Sigmoid colon (tissue), 7 donors: ENCODE data around the gene STXBP5. TPM values are rescaled to one million over a fixed set of nuclear protein-coding genes. Genes with fewer than 3 reads are reported as not detected.

Experiments
- DNase-seq: peaks from one replicate; pipeline ENCODE4 v3.0.0-alpha.2; 2019
- H3K27ac ChIP-seq, 4 donors: fragments of 200-600 bp; sonication (generic); one replicate each; pipeline ENCODE4 v1.5.1; 2016 to 2019; ENCODE audit warnings: mild to moderate bottlenecking in 1 of 4
- H3K27me3 ChIP-seq, 3 donors: fragments of 200-600 bp; sonication (generic); one replicate each; pipeline ENCODE4 v1.5.1; 2019; ENCODE audit warnings: mild to moderate bottlenecking in 1 of 3
- H3K36me3 ChIP-seq, 4 donors: fragments of 200-600 bp; sonication (generic); one replicate each; pipeline ENCODE4 v1.5.1; 2016 to 2019
- H3K4me1 ChIP-seq, 4 donors: fragments of 200-600 bp; sonication (generic); one replicate each; pipeline ENCODE4 v1.5.1; 2017 to 2019
- H3K4me3 ChIP-seq, 4 donors: fragments of 200-600 bp; sonication (generic); one replicate each; pipeline ENCODE4 v1.5.1; 2017 to 2019; ENCODE audit warnings: mild to moderate bottlenecking in 2 of 4, moderate library complexity in 1 of 4
- H3K9me3 ChIP-seq, 4 donors: fragments of 200-600 bp in 3 of 4; sonication (generic) in 3 of 4; one replicate each; pipeline versions ENCODE4 v1.5.1 to v1.6.1; 2013 to 2019
- EP300 ChIP-seq, 4 donors: sonication (generic); formaldehyde crosslinking; IDR thresholded peaks; one replicate each; pipeline ENCODE4 v1.6.1; 2017; ENCODE audit warnings: antibody characterized with exemption in 4 of 4
- POLR2A ChIP-seq, 2 donors: fragments of 450-650 bp; IDR thresholded peaks; one replicate each; pipeline ENCODE4 v1.6.1; 2016; ENCODE audit warnings: antibody characterized with exemption in 2 of 2, mild to moderate bottlenecking in 2 of 2, moderate library complexity in 2 of 2
- POLR2AphosphoS5 ChIP-seq, 4 donors: sonication (generic); formaldehyde crosslinking; IDR thresholded peaks; one replicate each; pipeline ENCODE4 v1.6.1; 2017; ENCODE audit warnings: antibody characterized with exemption in 4 of 4
- WGBS, 2 donors: extraction: QIAGEN DNeasy Blood & Tissue Kit; methylation state at CpG; one replicate each; pipeline ENCODE4 v1.1.7; 2013; 5-methylcytosine and 5-hydroxymethylcytosine counted together
- intact Hi-C: fragments of 100-400 bp; cut with DNase I; formaldehyde crosslinking; loops from one replicate; pipeline ENCODE4 v1.15.1; 2023
- polyA plus RNA-seq, 3 donors: library from polyadenylated mRNA; stranded (reverse); fragments of 200-250 nt; gene quantifications; one replicate each; pipeline ENCODE4 v1.2.3, GENCODE V29; 2013
- total RNA-seq, 4 donors: library from RNA; depleted of rRNA; stranded (reverse); fragments of >200 nt; gene quantifications; one replicate each; pipeline ENCODE4 v1.1.0, GENCODE V29; 2016
- TF ChIP-seq, protein P1 (sequence below), 4 experiments: fragments of 450-650 bp in 3 of 4; fragments of 200-600 bp in 1 of 4; IDR thresholded peaks; one replicate each; pipeline ENCODE4 v1.5.1; 2016 to 2019; ENCODE audit warnings: antibody characterized with exemption in 4 of 4, mild to moderate bottlenecking in 3 of 4, moderate library complexity in 2 of 4
- donor health status: healthy with polysubstance abuse.
- donor health status: Bipolar disorder and iron deficiency.
- donor health status: healthy.

STXBP5 gene
- total and polyA plus RNA-seq, 7 donors = 16.0 to 34.3 (median 24.2) TPM

- WGBS, 2 donors = 97 to 98% methylated on average over 1 of the region's 1 CpG
- intact Hi-C loops = no loop called here
- Histone ChIP-seq H3K4me1 (peaks cover 0 to 22% (median 13%) of the 10 kb centered on the region in 4 donors), H3K36me3 (no peaks in the 10 kb centered on the region), H3K9me3 (no peaks in the 10 kb centered on the region), H3K27me3 (no peaks in the 10 kb centered on the region), H3K27ac (no peak overlapping the region), H3K4me3 (no peak overlapping the region)
- no peak for DNase-seq
- TF ChIP-seq POLR2A (IDR thresholded peaks at IDR 0.05) (no peak), EP300 (IDR thresholded peaks at IDR 0.05) (no peak), POLR2AphosphoS5 (IDR thresholded peaks at IDR 0.05) (no peak)
- TF ChIP-seq, protein P1, sequence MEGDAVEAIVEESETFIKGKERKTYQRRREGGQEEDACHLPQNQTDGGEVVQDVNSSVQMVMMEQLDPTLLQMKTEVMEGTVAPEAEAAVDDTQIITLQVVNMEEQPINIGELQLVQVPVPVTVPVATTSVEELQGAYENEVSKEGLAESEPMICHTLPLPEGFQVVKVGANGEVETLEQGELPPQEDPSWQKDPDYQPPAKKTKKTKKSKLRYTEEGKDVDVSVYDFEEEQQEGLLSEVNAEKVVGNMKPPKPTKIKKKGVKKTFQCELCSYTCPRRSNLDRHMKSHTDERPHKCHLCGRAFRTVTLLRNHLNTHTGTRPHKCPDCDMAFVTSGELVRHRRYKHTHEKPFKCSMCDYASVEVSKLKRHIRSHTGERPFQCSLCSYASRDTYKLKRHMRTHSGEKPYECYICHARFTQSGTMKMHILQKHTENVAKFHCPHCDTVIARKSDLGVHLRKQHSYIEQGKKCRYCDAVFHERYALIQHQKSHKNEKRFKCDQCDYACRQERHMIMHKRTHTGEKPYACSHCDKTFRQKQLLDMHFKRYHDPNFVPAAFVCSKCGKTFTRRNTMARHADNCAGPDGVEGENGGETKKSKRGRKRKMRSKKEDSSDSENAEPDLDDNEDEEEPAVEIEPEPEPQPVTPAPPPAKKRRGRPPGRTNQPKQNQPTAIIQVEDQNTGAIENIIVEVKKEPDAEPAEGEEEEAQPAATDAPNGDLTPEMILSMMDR (IDR thresholded peaks at IDR 0.05) = no peak
Measured at GRCh38 chr6:147226877-147227276, 22.7 kb downstream of the STXBP5 start.

- DNase-seq = no peak
- Histone ChIP-seq H3K4me3 (no peak overlapping the region), H3K36me3 (no peaks in the 10 kb centered on the region), H3K9me3 (no peaks in the 10 kb centered on the region), H3K4me1 (peaks cover 0 to 14% (median 6%) of the 10 kb centered on the region in 4 donors), H3K27me3 (no peaks in the 10 kb centered on the region), H3K27ac (no peak overlapping the region)
- WGBS, 2 donors = 72 to 89% methylated on average over 1 of the region's 1 CpG
- intact Hi-C loops = no loop called here
- TF ChIP-seq POLR2A (IDR thresholded peaks at IDR 0.05) (no peak), EP300 (IDR thresholded peaks at IDR 0.05) (no peak), POLR2AphosphoS5 (IDR thresholded peaks at IDR 0.05) (no peak)
- TF ChIP-seq, protein P1 (IDR thresholded peaks at IDR 0.05) = no peak
Measured at GRCh38 chr6:147227770-147228320, 23.6 kb downstream of the STXBP5 start.

DNA sequence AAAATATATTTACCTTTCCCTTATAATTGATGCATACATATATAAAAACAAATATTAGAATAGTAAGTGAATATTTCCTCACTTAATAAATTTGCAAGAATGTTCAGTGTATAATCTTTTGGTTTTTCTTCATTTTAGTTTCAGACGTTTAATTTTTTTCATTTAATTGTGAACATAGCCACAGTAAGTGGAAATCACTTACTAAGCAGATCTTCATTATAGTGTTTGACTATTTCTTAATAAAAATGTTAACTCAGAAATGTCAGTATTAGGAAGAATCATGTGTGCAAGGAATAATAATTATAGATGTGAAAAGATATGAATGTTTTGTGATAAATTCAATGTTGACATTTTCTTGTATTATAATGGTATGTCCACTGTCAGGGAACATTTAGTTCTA lies 27.4 kb downstream of the STXBP5 start:
- Histone ChIP-seq H3K4me1 (no peaks in the 10 kb centered on the region), H3K4me3 (no peak overlapping the region), H3K9me3 (no peaks in the 10 kb centered on the region), H3K27ac (no peak overlapping the region), H3K36me3 (no peaks in the 10 kb centered on the region), H3K27me3 (no peaks in the 10 kb centered on the region)
- WGBS, 2 donors = 83 to 84% methylated on average over 1 of the region's 1 CpG
- TF ChIP-seq POLR2A (IDR thresholded peaks at IDR 0.05) (no peak), EP300 (IDR thresholded peaks at IDR 0.05) (no peak)
- no peak for DNase-seq
- intact Hi-C loops = no loop called here

- H3K4me3 ChIP-seq = no peak overlapping the region
- H3K36me3 ChIP-seq = peaks cover 0 to 20% (median 0%) of the 10 kb centered on the region in 4 donors
- DNase-seq = no peak
- TF ChIP-seq, protein P1 (IDR thresholded peaks at IDR 0.05) = no peak
- TF ChIP-seq POLR2A (IDR thresholded peaks at IDR 0.05) = no peak
- no peak for TF ChIP-seq EP300 (IDR thresholded peaks at IDR 0.05)
- no peak for TF ChIP-seq POLR2AphosphoS5 (IDR thresholded peaks at IDR 0.05)
- no peaks in the 10 kb centered on the region for H3K27me3 ChIP-seq
- H3K9me3 ChIP-seq = no peaks in the 10 kb centered on the region
- WGBS, 2 donors = 93 to 95% methylated on average over 2 of the region's 2 CpGs
- no peak overlapping the region for H3K27ac ChIP-seq
- intact Hi-C loops = no loop called here
- H3K4me1 ChIP-seq = no peaks in the 10 kb centered on the region
Measured at GRCh38 chr6:147234685-147235084, 30.5 kb downstream of the STXBP5 start.

DNA sequence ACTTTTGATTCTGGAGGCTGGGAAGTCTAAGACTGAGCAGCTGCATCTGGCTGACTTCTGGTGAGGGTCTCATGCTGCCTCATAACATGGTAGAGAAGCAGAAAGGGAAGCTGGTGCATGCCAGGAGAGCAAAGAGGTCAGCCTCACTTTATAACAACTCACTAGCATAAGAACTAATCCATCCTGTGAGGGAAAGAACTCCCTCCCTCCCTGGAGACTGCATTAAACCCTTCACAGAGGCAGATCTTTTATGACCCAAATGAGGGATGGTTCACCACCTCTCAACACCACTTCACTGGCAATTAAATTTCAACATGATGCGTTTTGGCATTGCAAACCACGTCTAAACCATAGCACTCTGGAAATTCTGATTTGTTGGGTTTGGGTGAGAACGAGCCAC lies 33.9 kb downstream of the STXBP5 start:
- WGBS, 2 donors = 86 to 90% methylated on average over 3 of the region's 3 CpGs
- TF ChIP-seq POLR2A (IDR thresholded peaks at IDR 0.05) (no peak), EP300 (IDR thresholded peaks at IDR 0.05) (no peak), POLR2AphosphoS5 (IDR thresholded peaks at IDR 0.05) (no peak)
- TF ChIP-seq, protein P1 (IDR thresholded peaks at IDR 0.05) = no peak
- Histone ChIP-seq H3K27ac (no peak overlapping the region), H3K27me3 (no peaks in the 10 kb centered on the region), H3K36me3 (peaks cover 0 to 49% (median 0%) of the 10 kb centered on the region in 4 donors), H3K4me3 (no peak overlapping the region), H3K9me3 (no peaks in the 10 kb centered on the region), H3K4me1 (no peaks in the 10 kb centered on the region)
- intact Hi-C loops = no loop called here
- DNase-seq = no peak
